H1 (cell line): ENCODE measurements around the gene RNF44. TPM values are rescaled to one million over a fixed set of nuclear protein-coding genes. Genes with fewer than 3 reads are reported as not detected.

Experiments
- BCL11A ChIP-seq, 2 experiments: IDR thresholded peaks; one replicate each; pipeline ENCODE4 v1.6.1; 2011; ENCODE audit warnings: low read depth in 2 of 2, low read length in 2 of 2, mild to moderate bottlenecking in 2 of 2
- CREB1 ChIP-seq: IDR thresholded peaks from 2 replicates; pipeline ENCODE4 v1.6.1; 2012; ENCODE audit warnings: inconsistent platforms
- EP300 ChIP-seq, 2 experiments: IDR thresholded peaks; 1 replicate in 1 of 2; 2 replicates in 1 of 2; pipeline ENCODE4 v1.6.1; 2011 to 2012; ENCODE audit warnings: low read depth in 2 of 2, low read length in 2 of 2, mild to moderate bottlenecking in 2 of 2, borderline replicate concordance in 1 of 2, inconsistent platforms in 1 of 2, moderate library complexity in 1 of 2
- FOSL1 ChIP-seq: IDR thresholded peaks from 2 replicates; pipeline ENCODE4 v1.6.1; 2011; ENCODE audit warnings: mild to moderate bottlenecking, low read depth, low read length, moderate library complexity; ENCODE audit not compliant: insufficient read depth
- KDM1A ChIP-seq: fragments of 200-600, 300-600 bp; sonication (generic); IDR thresholded peaks from 2 replicates; pipeline ENCODE4 v1.7.1; 2016; ENCODE audit warnings: mild to moderate bottlenecking, low read length, borderline replicate concordance
- RFX5 ChIP-seq: IDR thresholded peaks from 2 replicates; pipeline ENCODE4 v1.6.1; 2011; ENCODE audit warnings: low read depth, low read length, improper control_type of control experiment, borderline replicate concordance
- TEAD4 ChIP-seq: IDR thresholded peaks from 2 replicates; pipeline ENCODE4 v1.6.1; 2012; ENCODE audit warnings: low read depth, low read length, inconsistent platforms, mixed read lengths
- polyA plus RNA-seq, 7 experiments: library from polyadenylated mRNA; depleted of rRNA in 3 of 7; stranded (reverse) in 5 of 7; unstranded in 2 of 7; fragments of >200 nt in 5 of 7; fragments of 200-250 nt in 2 of 7; gene quantifications; 1 replicate in 5 of 7; 2 replicates in 1 of 7; 4 replicates in 1 of 7; pipeline versions ENCODE4 v1.2.1 to v1.2.3, GENCODE V29; 2011 to 2013; ENCODE audit warnings: missing spikeins in 2 of 7, mixed read lengths in 2 of 7
- total RNA-seq: library from RNA; stranded (reverse); fragmentation: NEBNext Ultra II Directional; extraction: Animal tissue kit (Norgen Biotek cat#: 25700); gene quantifications from 2 replicates; pipeline ENCODE4 v1.2.1, GENCODE V29; 2021

RNF44 gene
- total and polyA plus RNA-seq, 2 of the 8 experiments (the other 6 are each of a cell fraction or from before 2014, with no cell fraction given): 54.7 to 164 TPM

DNA sequence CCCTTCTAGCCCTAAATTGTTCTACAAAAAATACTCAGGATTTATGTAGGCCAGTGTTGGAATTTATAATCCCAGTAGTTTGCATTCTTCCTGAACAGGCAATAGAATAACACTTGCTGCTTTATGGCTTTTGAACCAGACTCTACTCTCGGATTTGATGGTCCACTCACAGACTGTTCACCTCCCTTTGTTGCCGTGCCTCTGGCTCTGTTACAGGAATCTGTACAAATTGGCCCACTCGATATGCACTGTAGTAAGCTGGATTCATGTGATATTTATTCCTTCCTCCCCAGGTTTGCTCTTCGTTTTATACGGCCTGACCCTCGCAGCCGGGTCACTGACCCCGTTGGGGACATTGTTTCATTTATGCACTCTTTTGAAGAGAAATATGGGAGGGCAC is 45.3 kb downstream of the RNF44 start (continued):
- TF ChIP-seq TEAD4: no peak
- TF ChIP-seq FOSL1: no peak
- TF ChIP-seq RFX5: no peak
- TF ChIP-seq KDM1A: no peak
- no peak for TF ChIP-seq CREB1
- TF ChIP-seq BCL11A (IDR thresholded peaks at IDR 0.05; ENCODE audit: low read depth in 2 of 2, low read length in 2 of 2): no peak
- no peak for TF ChIP-seq EP300 (IDR thresholded peaks at IDR 0.05; ENCODE audit: borderline replicate concordance in 1 of 2, low read depth in 2 of 2, low read length in 2 of 2)
